HCT116 (cell line): ENCODE data around the gene FGFBP2.

Experiments
- ATF3 ChIP-seq: IDR thresholded peaks from 2 replicates; pipeline ENCODE4 v1.6.1; 2012
- EZH2 ChIP-seq: fragments of 200-600 bp; sonication (generic); IDR thresholded peaks from 2 replicates; pipeline ENCODE4 v1.6.1; 2017; ENCODE audit warnings: antibody characterized with exemption, mixed run types
- POLR2A ChIP-seq: IDR thresholded peaks from 2 replicates; pipeline ENCODE4 v1.7.0; 2011; ENCODE audit warnings: borderline replicate concordance; ENCODE audit not compliant: insufficient read depth, insufficient read length; ENCODE audit errors: extremely low read depth
- YY1 ChIP-seq: IDR thresholded peaks from 2 replicates; pipeline ENCODE4 v1.6.1; 2011; ENCODE audit warnings: low read length, low read depth, moderate library complexity, mild to moderate bottlenecking; ENCODE audit not compliant: insufficient replicate concordance; ENCODE audit errors: extremely low read depth
- ZNF274 ChIP-seq: fragments of 200-500 bp; sonication (Bioruptor generic); IDR thresholded peaks from 2 replicates; pipeline ENCODE4 v1.6.1; 2014; ENCODE audit warnings: mild to moderate bottlenecking, low read depth, low read length, inconsistent platforms
- TF ChIP-seq, protein P1 (sequence below): IDR thresholded peaks from 2 replicates; pipeline ENCODE4 v1.6.1; 2011; ENCODE audit warnings: mild to moderate bottlenecking, low read length, moderate library complexity; ENCODE audit not compliant: insufficient replicate concordance; ENCODE audit errors: extremely low read depth

DNA sequence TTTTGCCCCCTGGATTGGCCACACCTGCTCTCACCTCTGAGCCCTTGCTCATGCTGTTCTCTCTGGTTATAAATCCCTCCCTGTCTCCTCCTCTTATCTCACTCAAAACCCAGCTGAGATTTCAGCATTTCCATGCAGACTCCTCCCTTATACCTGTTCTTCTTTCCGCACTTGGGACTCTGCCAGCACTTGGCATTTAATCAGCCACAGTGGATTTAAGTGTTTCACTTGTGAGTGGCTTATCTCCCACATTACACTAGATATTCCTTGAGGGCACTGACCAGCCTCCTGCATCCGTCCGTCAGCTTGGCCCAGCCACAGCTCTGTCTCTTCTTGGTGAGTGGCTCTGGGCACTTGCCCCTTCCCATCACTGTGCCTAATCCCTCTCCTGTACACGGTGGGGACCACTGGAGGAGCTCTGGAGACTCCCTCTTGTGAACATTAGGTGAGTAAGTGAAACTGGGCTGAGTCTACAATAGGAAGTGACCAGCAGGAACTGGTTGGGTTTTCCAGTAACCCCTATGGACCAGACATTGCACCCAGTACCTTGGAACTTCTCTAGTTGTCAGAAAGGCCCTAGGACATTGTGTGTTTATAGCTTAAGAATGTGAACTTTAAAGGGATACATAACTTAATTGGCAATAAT lies 44.4 kb downstream of the FGFBP2 start:
- TF ChIP-seq ATF3 (no peak), POLR2A (no peak), ZNF274 (no peak), EZH2 (no peak), YY1 (no peak)
- TF ChIP-seq, protein P1, sequence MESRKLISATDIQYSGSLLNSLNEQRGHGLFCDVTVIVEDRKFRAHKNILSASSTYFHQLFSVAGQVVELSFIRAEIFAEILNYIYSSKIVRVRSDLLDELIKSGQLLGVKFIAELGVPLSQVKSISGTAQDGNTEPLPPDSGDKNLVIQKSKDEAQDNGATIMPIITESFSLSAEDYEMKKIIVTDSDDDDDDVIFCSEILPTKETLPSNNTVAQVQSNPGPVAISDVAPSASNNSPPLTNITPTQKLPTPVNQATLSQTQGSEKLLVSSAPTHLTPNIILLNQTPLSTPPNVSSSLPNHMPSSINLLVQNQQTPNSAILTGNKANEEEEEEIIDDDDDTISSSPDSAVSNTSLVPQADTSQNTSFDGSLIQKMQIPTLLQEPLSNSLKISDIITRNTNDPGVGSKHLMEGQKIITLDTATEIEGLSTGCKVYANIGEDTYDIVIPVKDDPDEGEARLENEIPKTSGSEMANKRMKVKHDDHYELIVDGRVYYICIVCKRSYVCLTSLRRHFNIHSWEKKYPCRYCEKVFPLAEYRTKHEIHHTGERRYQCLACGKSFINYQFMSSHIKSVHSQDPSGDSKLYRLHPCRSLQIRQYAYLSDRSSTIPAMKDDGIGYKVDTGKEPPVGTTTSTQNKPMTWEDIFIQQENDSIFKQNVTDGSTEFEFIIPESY: no peak
